ENCODE data around the gene CCDC34.

CCDC34 gene, protein sequence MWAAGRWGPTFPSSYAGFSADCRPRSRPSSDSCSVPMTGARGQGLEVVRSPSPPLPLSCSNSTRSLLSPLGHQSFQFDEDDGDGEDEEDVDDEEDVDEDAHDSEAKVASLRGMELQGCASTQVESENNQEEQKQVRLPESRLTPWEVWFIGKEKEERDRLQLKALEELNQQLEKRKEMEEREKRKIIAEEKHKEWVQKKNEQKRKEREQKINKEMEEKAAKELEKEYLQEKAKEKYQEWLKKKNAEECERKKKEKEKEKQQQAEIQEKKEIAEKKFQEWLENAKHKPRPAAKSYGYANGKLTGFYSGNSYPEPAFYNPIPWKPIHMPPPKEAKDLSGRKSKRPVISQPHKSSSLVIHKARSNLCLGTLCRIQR

DNA sequence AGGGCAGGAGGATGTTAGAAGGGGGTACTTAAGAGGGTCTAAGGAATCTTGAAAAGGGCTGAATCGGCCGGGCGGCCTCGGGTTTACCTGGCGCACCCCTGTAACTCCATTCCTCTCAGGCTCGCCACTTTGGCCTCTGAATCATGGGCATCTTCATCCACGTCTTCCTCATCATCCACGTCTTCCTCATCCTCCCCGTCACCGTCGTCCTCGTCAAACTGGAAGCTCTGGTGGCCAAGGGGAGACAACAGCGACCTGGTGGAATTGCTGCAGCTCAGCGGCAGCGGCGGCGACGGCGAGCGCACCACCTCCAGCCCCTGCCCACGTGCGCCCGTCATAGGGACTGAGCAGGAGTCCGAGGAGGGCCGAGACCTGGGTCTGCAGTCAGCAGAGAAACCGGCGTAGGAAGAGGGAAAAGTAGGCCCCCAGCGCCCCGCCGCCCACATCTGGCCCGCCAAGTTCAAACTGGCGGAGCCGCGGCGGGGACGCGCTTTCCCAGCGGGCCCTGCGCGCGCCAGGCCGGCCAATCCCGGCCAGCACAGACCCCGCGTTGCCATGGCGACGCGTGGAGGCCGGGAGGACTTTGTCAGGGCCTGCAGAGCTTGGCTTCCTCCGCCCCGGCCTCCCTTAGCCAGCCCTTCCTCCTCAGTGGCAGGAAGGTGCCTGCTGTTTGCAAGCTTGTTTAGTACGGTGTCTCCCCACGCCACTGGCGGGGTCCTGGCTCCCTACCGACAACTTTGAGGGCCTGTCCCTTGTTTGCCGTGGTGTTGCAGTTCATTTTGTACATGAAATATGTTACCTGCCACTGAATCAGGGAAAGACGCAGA is at the start of gene CCDC34:
Gene CCDC34 (minus strand): TSS at position 467 of the 827 bp plus-strand sequence. CDS start 21 bp downstream, at position 446.
- DNase-seq: peak; percentile 95

DNA sequence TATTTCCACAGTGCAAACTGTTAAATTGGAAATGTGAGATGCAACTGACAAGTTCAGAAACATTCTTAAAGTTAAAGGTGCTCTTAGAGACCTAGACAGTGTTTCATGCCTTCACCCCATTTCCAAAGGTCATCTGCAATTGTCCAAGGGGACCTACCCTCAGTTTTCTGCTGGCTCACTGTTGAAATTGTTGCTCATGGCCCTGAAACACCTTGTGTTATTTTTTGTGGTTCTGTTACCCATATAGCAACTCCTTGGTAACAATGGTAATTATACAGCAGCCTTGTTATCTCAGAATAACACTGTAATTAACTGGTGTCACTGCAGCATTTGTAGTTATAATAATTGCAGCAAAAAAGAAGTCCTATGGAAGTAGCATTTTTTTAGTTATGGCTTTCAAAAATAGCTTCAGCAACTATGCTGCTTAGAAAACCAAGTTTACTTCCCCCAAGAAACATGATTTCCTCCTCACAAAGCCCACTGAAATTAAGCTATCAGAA is 49.2 kb upstream of the CCDC34 start:
- no peak for DNase-seq

DNA sequence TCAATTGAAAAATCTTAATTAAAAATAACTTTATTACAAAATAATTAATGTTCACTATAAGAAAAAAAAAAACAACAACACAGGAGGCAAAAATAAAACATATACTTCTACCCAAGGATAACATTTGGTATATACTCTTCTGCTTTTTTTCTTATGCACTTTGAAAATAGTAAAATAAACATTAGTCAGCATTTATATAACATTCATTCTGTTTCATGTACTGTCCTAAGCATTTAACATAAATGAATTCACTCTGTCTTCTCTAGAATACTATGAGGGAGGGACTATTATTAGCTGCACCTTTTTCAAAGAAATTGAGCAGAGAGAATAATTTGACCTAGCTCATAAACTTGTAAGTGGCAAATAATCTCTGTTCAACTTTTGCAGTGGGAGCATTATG is 48.3 kb upstream of the CCDC34 start:
- no peak for DNase-seq

DNA sequence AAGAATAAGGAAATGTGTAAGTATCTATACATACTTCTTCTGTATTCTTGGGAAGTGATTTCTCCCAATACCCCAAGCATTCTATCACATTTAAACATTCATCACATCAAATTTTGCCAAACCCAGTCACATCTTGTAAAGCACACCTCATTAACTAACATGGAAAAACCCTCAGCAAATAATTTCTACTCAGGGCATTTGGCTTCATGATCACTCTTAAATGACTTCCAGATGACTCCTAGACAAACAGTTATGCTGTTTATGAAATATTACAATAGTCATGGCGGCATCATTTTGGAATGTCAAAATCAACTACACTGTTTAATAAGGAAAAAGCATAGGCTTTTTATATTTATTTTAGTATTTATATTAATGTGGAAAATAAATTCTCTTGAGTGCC is 47.3 kb upstream of the CCDC34 start:
- no peak for DNase-seq

DNA sequence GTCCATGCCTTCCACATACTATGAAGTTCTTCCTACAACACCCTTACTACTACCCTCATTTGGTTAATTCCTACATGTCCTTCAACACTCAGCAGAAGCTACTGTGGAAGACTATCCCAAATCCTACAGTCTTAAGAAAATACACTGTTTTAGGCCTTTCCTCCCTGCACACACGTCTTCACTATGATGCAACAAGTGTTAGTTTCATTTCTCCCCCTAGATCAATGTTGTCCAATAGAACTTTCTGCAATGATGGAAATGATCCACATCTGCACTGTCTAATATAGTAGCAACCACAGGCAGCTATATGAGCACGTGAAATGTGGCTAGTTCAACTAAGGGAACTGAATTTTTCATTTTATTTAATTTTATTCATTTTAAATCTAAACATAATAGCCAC is 46.7 kb upstream of the CCDC34 start:
- no peak for DNase-seq

DNA sequence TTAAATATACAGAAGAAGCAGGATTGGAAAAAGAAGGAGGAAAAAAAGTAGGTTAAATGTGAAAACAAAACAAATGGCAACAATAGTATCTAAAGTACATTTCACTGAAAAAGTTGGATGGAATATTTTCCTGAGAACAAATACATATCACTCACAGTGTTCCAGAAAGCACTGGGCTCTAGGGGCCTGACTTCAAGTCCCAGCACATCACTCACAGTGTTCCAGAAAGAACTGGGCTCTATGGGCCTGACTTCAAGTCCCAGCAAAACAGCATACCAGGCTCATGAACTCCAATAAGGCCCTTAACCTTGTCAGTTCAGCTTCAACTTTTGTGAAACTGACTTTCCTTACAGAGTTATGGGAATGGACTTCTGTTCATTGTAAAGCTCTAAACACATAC is 46.0 kb upstream of the CCDC34 start:
- DNase-seq: no peak

DNA sequence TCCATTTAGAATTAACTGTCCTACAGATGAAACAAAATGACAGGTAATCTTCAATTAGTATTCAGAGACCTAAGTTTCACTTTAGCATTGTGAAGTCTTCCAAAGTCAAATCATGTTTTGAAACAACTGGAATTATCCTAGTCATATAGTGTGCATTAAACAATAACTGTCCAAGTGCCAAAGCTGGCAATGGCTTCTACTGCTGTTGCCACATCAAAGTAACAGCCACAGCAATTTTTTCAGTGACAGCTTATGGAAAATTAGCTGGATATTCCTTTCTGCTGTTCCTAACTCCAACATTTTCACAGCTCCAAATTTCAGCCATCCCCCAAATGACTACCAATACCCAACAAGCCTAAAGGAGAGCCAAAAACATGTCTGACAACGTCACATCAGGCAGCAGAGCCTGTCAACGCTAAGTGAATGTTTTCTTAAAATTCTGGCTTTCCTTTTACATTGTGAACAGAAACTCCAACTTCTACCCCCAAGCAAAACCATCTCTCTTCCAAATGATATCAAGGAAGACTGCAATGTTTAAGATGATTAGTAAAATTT is 45.3 kb upstream of the CCDC34 start:
- DNase-seq: no peak

DNA sequence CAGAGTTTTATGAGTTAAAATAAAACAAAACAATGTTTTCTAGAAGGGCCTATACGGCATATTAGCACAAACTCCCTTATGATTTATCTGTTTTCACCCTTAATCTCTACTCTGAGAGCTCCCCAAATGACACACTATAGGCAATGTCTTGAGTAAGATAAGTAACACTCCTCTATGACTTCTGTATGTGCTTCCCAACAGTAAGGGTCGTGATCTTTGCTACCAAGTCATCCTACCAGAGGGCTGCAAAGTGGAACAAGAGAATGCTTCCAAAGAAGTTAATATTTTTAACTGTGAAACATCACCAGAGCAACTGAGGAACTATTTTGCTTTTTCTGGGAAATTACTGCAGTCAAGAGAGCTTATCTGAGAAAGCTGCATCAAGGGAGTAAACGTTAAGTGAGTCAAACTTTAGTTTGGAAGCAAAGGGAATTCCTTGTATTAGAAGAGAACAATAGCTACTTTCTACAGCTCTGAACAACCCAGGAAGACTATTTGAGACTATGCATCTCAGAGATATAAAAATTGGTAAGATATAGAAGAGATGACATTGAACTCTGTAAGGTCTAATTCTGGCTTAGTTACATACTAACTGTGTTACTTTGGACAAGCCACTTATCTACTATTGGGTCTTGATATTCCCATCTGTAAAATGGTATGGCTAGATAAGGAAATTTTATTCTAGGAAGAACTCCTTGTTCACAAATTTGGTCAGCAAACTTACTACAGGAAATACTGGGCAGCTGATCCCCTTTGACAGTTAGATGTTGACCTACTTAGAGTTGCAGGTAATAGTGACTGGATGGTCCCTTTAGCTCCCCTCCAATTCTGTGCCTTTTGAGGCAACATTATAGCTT is 43.7 kb upstream of the CCDC34 start:
- no peak for DNase-seq

DNA sequence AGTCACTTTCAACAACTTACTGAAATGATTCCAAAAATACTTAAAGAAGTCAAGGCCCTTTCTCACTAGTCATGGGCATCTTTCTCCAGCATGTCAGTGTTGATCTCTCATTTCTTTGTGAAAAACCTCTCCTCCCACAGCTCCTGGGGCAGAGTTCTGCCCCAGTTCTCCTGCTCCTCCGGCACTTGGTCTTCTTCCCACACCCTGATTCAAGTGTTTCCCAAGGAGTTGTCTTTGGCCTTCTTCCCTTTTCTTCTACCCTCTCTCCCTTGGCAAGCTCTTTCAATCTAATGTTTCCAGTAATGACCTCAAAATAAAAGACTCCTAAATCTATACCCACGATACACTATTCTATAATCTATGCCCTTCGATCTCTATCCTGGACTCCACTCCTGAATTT is 42.1 kb upstream of the CCDC34 start:
- DNase-seq: no peak

DNA sequence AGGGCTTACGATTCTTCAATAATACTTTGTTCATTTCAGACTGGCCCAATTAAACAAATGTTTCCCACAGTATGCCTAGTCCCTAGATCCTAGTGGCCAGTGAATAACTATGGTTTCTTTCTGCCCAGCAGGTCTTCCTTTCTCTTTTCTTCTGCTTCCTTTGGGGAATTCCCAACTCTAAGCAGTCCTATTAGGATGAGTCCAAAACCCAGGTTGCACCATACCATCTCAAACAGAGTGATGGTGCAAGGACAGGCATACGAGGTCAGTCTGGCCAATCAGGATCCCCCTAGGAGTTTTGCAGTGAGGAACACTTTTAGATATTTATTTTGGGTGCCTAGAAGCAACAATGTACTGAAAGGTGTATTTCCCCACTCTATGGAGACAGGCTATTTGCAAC is 41.4 kb upstream of the CCDC34 start:
- DNase-seq: no peak

DNA sequence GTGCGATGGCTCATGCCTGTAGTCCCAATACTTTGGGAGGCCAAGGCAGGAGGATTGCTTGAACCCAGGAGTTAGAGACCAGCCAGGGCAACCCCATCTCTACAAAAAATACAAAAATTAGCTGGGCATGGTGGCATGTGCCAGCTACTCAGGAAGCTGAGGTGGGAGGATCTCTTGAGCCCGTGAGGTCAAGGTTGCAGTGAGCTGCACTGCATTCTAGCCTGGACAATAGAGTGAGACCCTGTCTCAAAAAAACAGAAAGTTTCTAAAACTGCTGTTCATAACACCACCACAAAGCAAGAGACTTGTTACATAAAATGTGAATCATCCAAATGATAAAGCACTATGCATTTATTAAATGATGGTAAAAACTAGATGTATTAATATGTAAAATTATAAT is 40.2 kb upstream of the CCDC34 start:
- DNase-seq: no peak

DNA sequence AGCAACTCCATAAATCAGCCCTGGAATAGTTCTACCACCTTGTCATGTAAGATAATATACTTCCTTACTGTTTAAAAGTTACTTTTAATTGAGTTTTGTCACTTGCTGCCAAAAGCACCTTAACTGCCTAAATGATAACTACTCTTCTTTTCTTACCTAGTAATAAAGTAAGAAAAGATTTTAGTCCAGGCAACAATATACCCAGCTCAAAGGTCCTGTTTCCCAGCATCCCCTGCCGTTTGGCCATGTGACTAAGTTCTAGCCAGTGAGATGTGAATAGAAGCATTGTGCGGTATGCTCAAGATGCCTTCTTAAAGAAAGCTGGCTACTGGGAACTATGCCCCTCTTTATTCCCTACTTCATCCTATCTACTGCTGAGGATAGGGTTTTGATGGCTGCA is 39.4 kb upstream of the CCDC34 start:
- DNase-seq: no peak

DNA sequence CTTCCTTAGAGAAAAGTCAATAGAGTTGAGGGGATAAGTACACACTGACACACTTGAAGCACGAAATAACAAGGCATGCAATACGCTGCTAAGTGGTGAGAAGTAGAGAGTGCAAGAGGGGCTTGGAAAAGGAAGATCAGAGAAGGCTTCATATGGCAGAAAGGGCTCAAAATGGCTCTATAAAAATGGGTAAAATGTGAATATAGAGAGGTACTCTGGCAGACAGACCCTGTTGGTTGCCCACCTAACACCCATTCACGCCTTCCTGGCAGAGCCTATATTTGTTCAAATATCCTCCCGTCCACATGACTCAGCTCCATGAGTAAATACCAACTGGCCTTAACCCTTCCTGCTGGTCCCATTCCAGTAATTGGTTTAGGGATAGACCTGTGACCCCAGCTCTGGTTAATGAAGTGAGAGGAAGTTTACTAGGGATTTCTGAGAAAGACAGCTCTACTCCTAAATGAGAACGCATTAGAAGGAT is 38.9 kb upstream of the CCDC34 start:
- no peak for DNase-seq

DNA sequence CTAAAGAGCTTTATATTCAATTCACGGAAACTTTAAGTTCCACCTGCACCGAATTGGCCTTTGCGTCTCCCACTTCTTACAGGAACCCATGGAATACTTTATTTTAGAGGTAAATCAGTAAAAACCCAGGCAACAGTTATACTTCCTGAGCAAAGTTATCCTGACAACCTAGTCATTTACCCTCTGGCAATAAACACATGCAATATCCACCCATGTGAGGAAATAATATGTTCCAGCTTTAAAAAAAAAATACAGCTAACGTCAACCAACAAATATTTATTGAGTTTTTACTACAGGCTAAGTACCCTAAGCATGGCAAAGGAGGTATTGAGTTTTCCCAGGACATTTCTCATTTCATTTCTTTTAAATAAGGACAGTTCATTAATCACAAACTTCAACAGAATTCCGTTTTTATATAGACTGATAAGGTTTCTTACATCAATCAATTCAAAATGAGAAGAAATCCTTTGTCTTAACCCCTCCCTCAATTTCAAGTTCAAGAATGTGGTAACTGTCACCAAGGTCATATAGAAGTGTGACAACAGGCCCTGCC is 38.3 kb upstream of the CCDC34 start:
- no peak for DNase-seq

DNA sequence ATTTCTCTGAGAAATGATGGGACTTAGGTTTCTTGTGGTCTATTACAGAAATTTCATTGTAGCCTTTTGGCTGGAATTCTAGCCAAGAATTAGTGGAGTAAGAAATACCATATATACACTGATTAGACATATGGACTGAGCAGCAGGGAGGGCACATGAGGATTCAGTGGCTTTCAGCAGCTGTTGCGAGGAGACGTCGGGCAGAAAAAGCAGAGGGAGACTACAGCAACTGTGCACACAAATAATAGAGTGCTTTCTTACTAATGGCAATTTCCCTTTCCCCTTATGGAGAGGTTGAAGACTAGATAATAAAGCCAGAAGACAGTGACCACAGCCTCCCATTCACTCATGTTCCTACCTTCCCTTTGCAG is 35.4 kb upstream of the CCDC34 start:
- no peak for DNase-seq

DNA sequence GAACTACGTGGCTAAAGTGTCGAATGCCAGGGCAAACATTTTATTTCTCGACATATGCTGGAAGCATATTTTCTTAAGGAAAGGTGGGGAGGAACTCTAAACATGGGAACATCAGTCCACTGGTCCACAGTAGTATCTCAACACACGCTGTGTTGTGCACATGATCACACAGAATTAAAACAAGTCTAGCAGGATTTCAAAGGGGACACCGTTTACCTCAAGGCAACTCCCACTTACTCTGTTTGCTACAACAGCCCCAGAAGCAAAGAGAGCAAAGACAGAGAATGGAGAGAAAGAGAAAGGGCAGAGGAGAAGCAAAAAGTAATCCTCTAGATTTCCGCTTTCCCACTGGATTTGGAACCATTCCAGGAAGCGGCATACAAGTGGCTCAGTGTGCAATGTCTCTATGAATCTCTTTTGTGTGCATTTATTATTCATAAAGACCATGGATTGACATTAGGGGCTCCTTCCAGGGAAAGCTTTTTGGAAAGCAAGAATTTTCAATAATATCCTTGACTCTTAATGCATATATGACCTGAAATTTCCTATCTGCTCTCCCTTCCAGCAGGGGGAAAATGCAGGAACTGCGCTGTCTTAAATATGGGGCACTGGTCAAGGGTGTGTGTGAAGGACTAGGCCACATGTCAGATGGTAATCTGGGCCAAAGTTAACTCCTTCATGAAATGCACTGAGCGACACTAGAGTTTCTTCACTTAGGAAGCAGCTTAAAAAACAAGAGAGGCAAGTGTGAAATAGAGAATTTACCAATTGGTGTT is 34.8 kb upstream of the CCDC34 start:
- DNase-seq: no peak

DNA sequence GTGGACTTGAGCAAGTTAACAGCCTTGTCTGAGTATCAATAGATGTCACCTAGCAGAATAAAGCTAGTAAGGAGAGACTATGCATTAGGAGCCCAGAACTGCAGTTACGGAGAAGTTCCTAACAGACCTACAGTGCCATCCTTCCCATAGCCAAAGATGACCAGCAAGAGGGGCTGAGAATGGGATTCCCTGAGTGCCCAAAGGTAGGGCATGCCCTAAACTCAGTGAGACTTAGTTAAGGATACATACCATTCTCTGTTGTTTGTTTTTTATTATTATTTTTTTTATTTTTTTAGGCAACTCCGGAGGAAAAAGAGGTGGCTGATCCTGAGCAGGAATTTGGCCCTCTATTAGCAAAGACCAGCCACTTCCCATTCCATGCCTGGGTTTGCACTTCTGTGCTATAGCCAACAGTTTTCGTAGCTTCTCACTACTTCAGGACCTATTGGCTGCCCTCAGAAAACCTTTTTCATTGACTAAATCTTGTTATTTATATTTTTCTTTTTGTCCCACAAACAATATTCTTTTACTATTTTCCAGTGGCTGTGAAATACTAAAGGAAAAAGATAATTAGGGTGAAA is 33.3 kb upstream of the CCDC34 start:
- no peak for DNase-seq

DNA sequence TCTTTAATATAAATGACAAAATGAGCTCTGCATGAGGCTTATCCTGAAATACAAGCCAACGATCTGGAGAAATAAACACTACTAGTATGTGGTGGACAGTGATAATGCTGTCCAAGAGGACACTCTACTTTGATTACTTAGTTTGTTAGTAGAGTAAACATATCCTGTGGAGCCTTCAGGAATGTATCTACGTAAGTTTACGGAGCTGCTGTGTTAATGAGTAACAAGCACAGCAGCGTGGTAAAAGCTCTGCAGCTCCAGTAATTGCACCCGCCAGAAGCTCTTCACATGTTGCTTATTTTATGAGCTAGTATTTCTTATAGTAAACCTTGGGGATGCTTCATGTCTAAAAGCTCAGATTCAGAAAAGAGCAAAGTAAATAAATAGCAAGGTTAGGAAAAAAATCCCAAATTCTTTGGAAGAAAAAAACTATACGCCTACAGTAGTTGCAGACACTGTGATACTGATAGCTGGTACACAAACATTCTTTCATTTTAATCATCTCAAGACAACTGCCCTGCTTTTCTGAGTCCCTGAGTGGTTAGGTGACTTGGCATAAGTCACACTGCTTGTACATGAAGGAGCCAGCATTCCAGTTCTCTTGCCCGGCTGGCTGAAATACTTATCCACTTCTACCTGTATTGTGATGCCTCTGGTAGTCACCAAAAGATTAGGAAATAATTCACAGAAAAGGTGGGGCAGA is 32.7 kb upstream of the CCDC34 start:
- no peak for DNase-seq

DNA sequence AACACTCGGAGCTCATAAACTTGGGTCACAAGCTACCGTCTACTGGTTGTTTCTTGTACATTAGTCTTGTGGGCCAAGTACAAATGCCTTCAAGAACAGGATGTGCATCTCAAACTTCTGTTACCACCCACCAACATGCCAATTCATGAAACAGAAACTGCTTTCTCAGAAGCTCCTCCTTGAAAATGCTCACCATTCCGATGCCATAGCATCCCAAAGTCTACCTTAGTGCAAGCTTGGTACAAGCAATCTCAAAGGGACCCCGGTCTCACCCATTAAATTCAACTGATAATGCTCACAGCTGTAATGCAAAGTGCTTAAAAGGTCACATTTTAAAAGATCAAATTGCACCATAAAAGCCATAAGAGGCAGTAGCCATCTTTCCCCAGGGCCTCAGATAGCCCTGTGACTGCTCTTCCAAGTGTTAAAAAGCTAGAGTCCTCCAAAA is 31.8 kb upstream of the CCDC34 start:
- DNase-seq: no peak
